ENCODE data around the gene SRGAP3. TPM values are rescaled to one million over a fixed set of nuclear protein-coding genes. Genes with fewer than 3 reads are reported as not detected.
A peak's percentile ranks its signal among the peaks of the same experiment; 100 is the strongest.

Gene SRGAP3
- total RNA-seq, 4 donors from 2014 or later = 2.0 to 6.9 (median 4.8) TPM

DNA sequence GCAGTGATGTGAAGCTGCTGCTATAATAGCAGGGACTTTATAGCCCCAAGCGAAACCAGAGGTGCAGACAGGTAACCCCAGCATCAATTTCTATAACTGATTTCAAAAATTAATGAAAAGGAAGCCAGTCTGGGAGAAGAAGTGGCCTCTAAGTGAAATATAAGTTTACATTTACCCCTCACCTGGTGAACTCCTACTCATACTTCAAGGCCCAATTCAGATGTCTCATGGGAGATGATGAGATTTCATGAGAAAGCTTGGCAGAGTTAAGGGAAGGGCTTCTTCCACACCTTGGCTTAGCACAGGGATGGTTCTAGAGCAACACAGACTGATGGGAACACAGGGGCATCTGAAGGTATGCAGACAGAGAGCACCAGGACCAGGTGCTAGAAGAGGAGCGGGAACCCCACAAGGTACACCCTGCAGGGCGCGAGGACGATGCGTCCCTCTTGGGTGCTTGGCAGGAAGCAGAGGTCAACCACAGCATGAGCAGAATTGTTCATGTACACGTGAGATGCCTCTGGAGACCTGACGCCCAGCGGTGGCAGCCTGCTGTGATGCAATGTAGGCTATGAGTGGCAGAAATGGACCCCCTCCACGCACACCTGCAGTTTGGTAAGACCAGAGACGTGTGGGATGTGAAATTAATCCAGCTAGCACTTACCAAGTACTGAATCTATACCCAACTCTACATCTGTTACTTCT lies 102.9 kb downstream of the SRGAP3 start:
- Histone ChIP-seq H3K36me3 (no peaks in the 10 kb centered on the region), H3K27me3 (no peaks in the 10 kb centered on the region), H3K4me1 (peaks cover 0 to 18% (median 6%) of the 10 kb centered on the region in 3 donors), H3K4me3 (no peak overlapping the region), H3K9me3 (peaks cover 0 to 11% (median 0%) of the 10 kb centered on the region in 3 donors), H3K27ac (no peak overlapping the region)
- no peak for ATAC-seq
- TF ChIP-seq POLR2AphosphoS5 (IDR thresholded peaks at IDR 0.05) = no peak
- WGBS, 2 donors (ENCODE audit: low coverage in 1 of 2) = 92 to 94% methylated on average over 5 to 9 of the region's 11 CpGs

DNA sequence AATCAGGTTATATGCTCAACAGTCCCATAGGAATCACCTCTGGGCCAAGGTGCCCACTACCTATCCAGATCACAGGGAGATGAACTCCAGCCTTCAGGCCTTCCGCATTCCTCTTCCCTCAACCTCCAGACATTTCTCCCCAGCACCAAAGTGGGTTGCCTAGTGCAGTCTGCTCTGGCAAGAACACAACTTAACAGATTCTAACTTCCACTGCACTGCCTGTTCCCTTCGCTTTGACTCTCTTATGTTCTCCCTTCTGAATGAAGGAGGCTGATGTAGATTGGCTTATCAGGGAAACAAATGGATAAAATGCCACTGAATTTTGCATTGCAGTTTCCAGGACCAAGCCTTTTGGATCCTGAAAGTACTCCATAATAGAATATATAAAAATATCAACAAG lies 106.3 kb downstream of the SRGAP3 start:
- H3K36me3 ChIP-seq = no peaks in the 10 kb centered on the region
- no peak overlapping the region for H3K4me3 ChIP-seq
- peaks cover 0 to 7% (median 0%) of the 10 kb centered on the region in 3 donors for H3K9me3 ChIP-seq
- no peak for ATAC-seq
- no peak for TF ChIP-seq POLR2A (IDR thresholded peaks at IDR 0.05)
- H3K27me3 ChIP-seq = no peaks in the 10 kb centered on the region
- 92 to 100% methylated on average over 1 to 2 of the region's 2 CpGs for WGBS, 2 donors (ENCODE audit: low coverage in 1 of 2)
- peaks cover 0 to 26% (median 9%) of the 10 kb centered on the region in 3 donors for H3K4me1 ChIP-seq
- no peak overlapping the region for H3K27ac ChIP-seq

DNA sequence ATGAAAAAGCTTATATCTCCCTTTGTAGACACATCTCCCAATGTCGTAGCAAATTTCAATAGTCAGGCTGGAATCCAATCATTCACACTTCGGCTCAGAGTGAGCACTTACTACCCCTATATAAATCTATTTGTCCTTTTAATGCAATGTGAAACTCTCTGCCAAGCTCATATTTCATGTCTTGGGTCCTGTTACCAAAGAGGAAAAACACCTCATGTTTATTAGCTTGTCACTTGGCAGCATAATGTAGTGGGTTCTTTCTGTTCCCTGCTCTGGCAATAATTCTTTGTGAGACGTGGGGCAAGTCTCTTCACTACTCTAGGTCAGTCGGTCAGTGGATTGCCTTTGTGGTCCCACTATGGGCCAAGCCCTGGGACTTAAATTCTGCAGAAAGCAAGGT lies 107.1 kb downstream of the SRGAP3 start:
- WGBS, 2 donors (ENCODE audit: low coverage in 1 of 2) = 23 to 24% methylated on average over 2 to 4 of the region's 4 CpGs
- Histone ChIP-seq H3K9me3 (peaks cover 0 to 7% (median 0%) of the 10 kb centered on the region in 3 donors), H3K27ac (peak overlapping the region in 1 of 4 donors; percentile 46), H3K4me1 (peaks cover 0 to 26% (median 9%) of the 10 kb centered on the region in 3 donors), H3K36me3 (no peaks in the 10 kb centered on the region), H3K4me3 (no peak overlapping the region), H3K27me3 (no peaks in the 10 kb centered on the region)
- peak; percentile 27 for ATAC-seq
- TF ChIP-seq POLR2A (IDR thresholded peaks at IDR 0.05) (no peak), POLR2AphosphoS5 (IDR thresholded peaks at IDR 0.05) (peak; percentile 87)

DNA sequence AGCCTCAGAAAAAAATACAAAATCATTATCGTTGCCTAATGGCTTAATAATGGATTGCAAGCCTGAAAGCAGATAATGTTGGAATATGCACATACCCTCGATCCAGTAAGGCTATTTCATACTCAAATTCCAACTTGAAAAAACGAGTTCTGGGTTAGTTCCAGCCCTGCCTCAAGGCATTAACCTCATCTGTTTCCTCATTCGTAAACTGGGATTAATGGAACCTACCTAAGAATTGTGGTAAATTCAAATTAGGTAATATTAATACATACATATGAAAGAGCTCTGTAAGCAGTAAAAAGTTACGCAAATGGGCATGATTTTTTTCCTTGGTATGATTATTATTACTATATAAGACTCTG lies 107.5 kb downstream of the SRGAP3 start:
- WGBS, 2 donors (ENCODE audit: low coverage in 1 of 2) = 15 to 23% methylated on average over 5 of the region's 5 CpGs
- no peak for ATAC-seq
- Histone ChIP-seq H3K4me3 (no peak overlapping the region), H3K4me1 (peaks cover 0 to 26% (median 9%) of the 10 kb centered on the region in 3 donors), H3K36me3 (no peaks in the 10 kb centered on the region), H3K27me3 (no peaks in the 10 kb centered on the region), H3K27ac (peak overlapping the region in 2 of 4 donors; percentile 9 to 46), H3K9me3 (peaks cover 0 to 7% (median 0%) of the 10 kb centered on the region in 3 donors)
- TF ChIP-seq, protein P1, sequence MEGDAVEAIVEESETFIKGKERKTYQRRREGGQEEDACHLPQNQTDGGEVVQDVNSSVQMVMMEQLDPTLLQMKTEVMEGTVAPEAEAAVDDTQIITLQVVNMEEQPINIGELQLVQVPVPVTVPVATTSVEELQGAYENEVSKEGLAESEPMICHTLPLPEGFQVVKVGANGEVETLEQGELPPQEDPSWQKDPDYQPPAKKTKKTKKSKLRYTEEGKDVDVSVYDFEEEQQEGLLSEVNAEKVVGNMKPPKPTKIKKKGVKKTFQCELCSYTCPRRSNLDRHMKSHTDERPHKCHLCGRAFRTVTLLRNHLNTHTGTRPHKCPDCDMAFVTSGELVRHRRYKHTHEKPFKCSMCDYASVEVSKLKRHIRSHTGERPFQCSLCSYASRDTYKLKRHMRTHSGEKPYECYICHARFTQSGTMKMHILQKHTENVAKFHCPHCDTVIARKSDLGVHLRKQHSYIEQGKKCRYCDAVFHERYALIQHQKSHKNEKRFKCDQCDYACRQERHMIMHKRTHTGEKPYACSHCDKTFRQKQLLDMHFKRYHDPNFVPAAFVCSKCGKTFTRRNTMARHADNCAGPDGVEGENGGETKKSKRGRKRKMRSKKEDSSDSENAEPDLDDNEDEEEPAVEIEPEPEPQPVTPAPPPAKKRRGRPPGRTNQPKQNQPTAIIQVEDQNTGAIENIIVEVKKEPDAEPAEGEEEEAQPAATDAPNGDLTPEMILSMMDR (IDR thresholded peaks at IDR 0.05) = no peak
- TF ChIP-seq POLR2A (IDR thresholded peaks at IDR 0.05) (no peak), EP300 (IDR thresholded peaks at IDR 0.05) (no peak), POLR2AphosphoS5 (IDR thresholded peaks at IDR 0.05) (no peak)

DNA sequence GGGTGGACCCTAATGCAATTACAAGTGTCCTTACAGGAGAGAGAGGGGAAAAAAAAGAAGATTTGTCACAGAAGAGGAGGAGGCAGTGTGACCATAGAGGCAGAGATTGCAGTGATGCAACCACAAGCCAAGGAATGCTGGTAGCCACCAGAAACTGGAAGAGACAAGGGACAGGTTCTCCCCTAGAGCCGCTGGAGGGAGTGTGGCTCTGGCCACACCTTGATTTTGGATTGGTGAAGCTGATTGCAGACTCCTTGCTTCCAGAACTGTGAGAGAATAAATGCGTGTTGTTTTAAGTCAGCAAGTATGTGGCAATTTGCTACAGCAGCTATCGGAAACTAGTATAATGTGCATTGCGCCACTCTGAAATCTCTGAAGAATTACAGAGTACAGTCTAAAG lies 110.1 kb downstream of the SRGAP3 start:
- no peaks in the 10 kb centered on the region for H3K36me3 ChIP-seq
- H3K27me3 ChIP-seq = peaks cover 4% of the 10 kb centered on the region
- no peak overlapping the region for H3K27ac ChIP-seq
- no peak overlapping the region for H3K4me3 ChIP-seq
- TF ChIP-seq, protein P1 (IDR thresholded peaks at IDR 0.05) = no peak
- TF ChIP-seq POLR2A (IDR thresholded peaks at IDR 0.05) = no peak
- no peak for TF ChIP-seq EP300 (IDR thresholded peaks at IDR 0.05)
- TF ChIP-seq POLR2AphosphoS5 (IDR thresholded peaks at IDR 0.05) = no peak
- H3K4me1 ChIP-seq = peaks cover 0 to 38% (median 12%) of the 10 kb centered on the region in 3 donors
- H3K9me3 ChIP-seq = peaks cover 0 to 7% (median 0%) of the 10 kb centered on the region in 3 donors
- ATAC-seq = no peak
- WGBS, 2 donors (ENCODE audit: low coverage in 1 of 2) = 93 to 100% methylated on average over 3 to 4 of the region's 4 CpGs

DNA sequence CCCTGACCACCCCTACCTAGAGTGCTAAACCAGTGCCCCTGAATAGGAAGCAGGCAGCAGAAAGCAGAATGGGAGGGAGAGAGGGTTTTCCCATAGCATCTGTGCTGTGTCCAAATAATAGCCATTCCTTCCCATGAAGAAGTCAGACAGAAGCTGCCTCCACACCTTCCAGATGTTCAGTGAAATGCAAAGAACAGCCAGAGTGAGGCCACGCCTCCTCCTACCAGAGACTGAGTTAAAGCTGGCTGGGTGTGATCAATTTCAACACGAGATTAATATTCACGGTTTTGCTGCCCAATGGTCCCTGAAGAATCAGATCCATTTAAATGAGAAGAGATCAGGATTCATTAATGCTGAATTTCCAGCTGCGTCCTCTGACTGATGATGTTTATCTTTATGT lies 111.8 kb downstream of the SRGAP3 start:
- no peak for ATAC-seq
- no peak overlapping the region for H3K4me3 ChIP-seq
- H3K27ac ChIP-seq = no peak overlapping the region
- no peaks in the 10 kb centered on the region for H3K36me3 ChIP-seq
- H3K4me1 ChIP-seq = peaks cover 0 to 31% (median 12%) of the 10 kb centered on the region in 3 donors
- no peak for TF ChIP-seq POLR2AphosphoS5 (IDR thresholded peaks at IDR 0.05)
- TF ChIP-seq POLR2A (IDR thresholded peaks at IDR 0.05) = no peak
- no peak for TF ChIP-seq EP300 (IDR thresholded peaks at IDR 0.05)
- TF ChIP-seq, protein P1 (IDR thresholded peaks at IDR 0.05) = no peak
- peaks cover 0 to 7% (median 0%) of the 10 kb centered on the region in 3 donors for H3K9me3 ChIP-seq
- WGBS, 2 donors (ENCODE audit: low coverage in 1 of 2) = 51 to 60% methylated on average over 4 of the region's 4 CpGs
- H3K27me3 ChIP-seq = peaks cover 4% of the 10 kb centered on the region

Measured in gastroesophageal sphincter (tissue), 4 donors.